Caco-2 (cell line): Measurements from ENCODE around the gene ECHDC1. TPM values are rescaled to one million over a fixed set of nuclear protein-coding genes. Genes with fewer than 3 reads are reported as not detected.

Experiments
- BruUV-seq: library from RNA; stranded (reverse); fragments of 400-500 nt; replicated peaks from 2 replicates; lab custom pipeline; 2021; lab: Mats Ljungman, UMichigan
- CTCF ChIA-PET: fragments of 300-600 bp; sonication (Branson Sonifier 250); formaldehyde crosslinking; loops from one replicate; lab custom pipeline; 2022; ENCODE audit warnings: antibody characterized with exemption; lab: Charles Lee
- POLR2A ChIA-PET: fragments of 300-600 bp; sonication (Branson Sonifier 250); formaldehyde crosslinking; loops from one replicate; lab custom pipeline; 2022; ENCODE audit warnings: antibody characterized with exemption; lab: Charles Lee
- DNase-seq, 2 experiments: peaks; one replicate each; pipeline versions ENCODE4 v3.0.0 to v3.0.0-alpha.2; 2020 to 2022
- H3K27me3 ChIP-seq: replicated peaks from 2 replicates; pipeline ENCODE4 v1.6.0; 2011; ENCODE audit warnings: low read length; ENCODE audit not compliant: control insufficient read depth, insufficient read depth
- H3K36me3 ChIP-seq: 2 replicates; pipeline ENCODE4 v1.5.1; 2011; ENCODE audit warnings: low read length; ENCODE audit not compliant: control insufficient read depth, insufficient read depth
- H3K4me1 ChIP-seq: fragments of 250-450 bp; sonication (Bioruptor Pico); 2 replicates; pipeline ENCODE4 v1.5.1; 2020; ENCODE audit warnings: mild to moderate bottlenecking
- H3K4me3 ChIP-seq: 2 replicates; pipeline ENCODE4 v1.5.1; 2011; ENCODE audit warnings: low read depth, mild to moderate bottlenecking, control low read depth, low read length
- H3K9me3 ChIP-seq: fragments of 250-450 bp; sonication (Bioruptor Pico); 2 replicates; pipeline ENCODE4 v1.5.1; 2020; ENCODE audit warnings: mild to moderate bottlenecking, moderate library complexity
- H3K27ac Mint-ChIP-seq: one replicate; pipeline ENCODE4 v1.8.0; 2022; ENCODE audit warnings: mixed read lengths; ENCODE audit not compliant: unreplicated experiment
- H3K27me3 Mint-ChIP-seq: one replicate; pipeline ENCODE4 v1.8.0; 2022; ENCODE audit warnings: mixed read lengths; ENCODE audit not compliant: insufficient read depth, unreplicated experiment
- H3K36me3 Mint-ChIP-seq: one replicate; pipeline ENCODE4 v1.8.0; 2022; ENCODE audit warnings: mild to moderate bottlenecking, mixed read lengths; ENCODE audit not compliant: insufficient read depth, unreplicated experiment
- H3K4me1 Mint-ChIP-seq: one replicate; pipeline ENCODE4 v1.8.0; 2022; ENCODE audit warnings: low read depth, mixed read lengths; ENCODE audit not compliant: unreplicated experiment
- H3K4me3 Mint-ChIP-seq: one replicate; pipeline ENCODE4 v1.8.0; 2022; ENCODE audit warnings: mild to moderate bottlenecking, moderate library complexity, mixed read lengths; ENCODE audit not compliant: unreplicated experiment
- H3K9me3 Mint-ChIP-seq: one replicate; pipeline ENCODE4 v1.8.0; 2022; ENCODE audit warnings: mixed read lengths; ENCODE audit not compliant: unreplicated experiment
- intact Hi-C: fragments of 100-400 bp; cut with micrococcal nuclease; formaldehyde crosslinking; loops from one replicate; pipeline ENCODE4 v1.10.0; 2022; ENCODE audit not compliant: unreplicated experiment
- total RNA-seq: library from RNA; stranded (reverse); gene quantifications from 2 replicates; pipeline ENCODE4 v1.2.3, GENCODE V29; 2022
- TF ChIP-seq, protein P1 (sequence below), 2 experiments: fragments of 200-600 bp in 1 of 2; IDR thresholded peaks; 1 replicate in 1 of 2; 2 replicates in 1 of 2; pipeline versions ENCODE4 v1.5.1 to v1.8.0; 2011 to 2022; ENCODE audit warnings: antibody characterized with exemption in 1 of 2, control low read depth in 1 of 2, inconsistent platforms in 1 of 2, low read depth in 1 of 2, low read length in 1 of 2, mild to moderate bottlenecking in 1 of 2, moderate library complexity in 1 of 2; ENCODE audit not compliant: insufficient read depth in 1 of 2, severe bottlenecking in 1 of 2, unreplicated experiment in 1 of 2

ECHDC1 gene
- total RNA-seq, 1 experiment from 2014 or later, result 77.5 TPM

DNA sequence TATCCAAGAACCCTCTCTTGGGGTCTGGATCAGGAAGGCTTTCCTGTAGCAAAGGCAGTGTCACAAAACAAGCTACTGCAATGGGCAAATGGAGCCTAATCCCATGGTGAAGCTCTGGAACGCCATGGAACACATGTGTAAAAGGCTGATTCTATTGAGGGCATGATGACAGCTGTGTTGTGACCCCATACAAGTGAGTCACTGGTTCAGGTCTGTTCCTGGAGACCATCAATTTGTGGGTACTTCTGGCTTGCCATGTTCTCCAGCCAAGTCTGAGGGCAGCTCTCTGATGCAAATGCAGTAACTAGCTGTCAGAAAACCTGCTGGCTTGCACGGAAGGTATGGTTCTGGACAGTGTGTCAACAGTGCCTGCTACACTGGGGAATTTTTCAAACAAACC lies 33.3 kb upstream of the ECHDC1 start:
- no peaks in the 10 kb centered on the region for H3K36me3 Mint-ChIP-seq
- POLR2A ChIA-PET, result no interaction called here
- Histone ChIP-seq H3K36me3 (no peaks in the 10 kb centered on the region), H3K4me1 (no peaks in the 10 kb centered on the region), H3K9me3 (no peaks in the 10 kb centered on the region), H3K4me3 (no peak overlapping the region), H3K27me3 (no peaks in the 10 kb centered on the region)
- no peak for DNase-seq
- intact Hi-C loops, result no loop called here
- H3K27ac Mint-ChIP-seq, result no peak overlapping the region
- H3K27me3 Mint-ChIP-seq, result no peaks in the 10 kb centered on the region
- no peak overlapping the region for H3K4me3 Mint-ChIP-seq
- H3K9me3 Mint-ChIP-seq, result no peaks in the 10 kb centered on the region
- BruUV-seq, result no TSS peak
- H3K4me1 Mint-ChIP-seq, result no peaks in the 10 kb centered on the region
- TF ChIP-seq, protein P1, sequence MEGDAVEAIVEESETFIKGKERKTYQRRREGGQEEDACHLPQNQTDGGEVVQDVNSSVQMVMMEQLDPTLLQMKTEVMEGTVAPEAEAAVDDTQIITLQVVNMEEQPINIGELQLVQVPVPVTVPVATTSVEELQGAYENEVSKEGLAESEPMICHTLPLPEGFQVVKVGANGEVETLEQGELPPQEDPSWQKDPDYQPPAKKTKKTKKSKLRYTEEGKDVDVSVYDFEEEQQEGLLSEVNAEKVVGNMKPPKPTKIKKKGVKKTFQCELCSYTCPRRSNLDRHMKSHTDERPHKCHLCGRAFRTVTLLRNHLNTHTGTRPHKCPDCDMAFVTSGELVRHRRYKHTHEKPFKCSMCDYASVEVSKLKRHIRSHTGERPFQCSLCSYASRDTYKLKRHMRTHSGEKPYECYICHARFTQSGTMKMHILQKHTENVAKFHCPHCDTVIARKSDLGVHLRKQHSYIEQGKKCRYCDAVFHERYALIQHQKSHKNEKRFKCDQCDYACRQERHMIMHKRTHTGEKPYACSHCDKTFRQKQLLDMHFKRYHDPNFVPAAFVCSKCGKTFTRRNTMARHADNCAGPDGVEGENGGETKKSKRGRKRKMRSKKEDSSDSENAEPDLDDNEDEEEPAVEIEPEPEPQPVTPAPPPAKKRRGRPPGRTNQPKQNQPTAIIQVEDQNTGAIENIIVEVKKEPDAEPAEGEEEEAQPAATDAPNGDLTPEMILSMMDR (IDR thresholded peaks at IDR 0.05; ENCODE audit: insufficient read depth in 1 of 2, low read depth in 1 of 2, low read length in 1 of 2, severe bottlenecking in 1 of 2, unreplicated experiment in 1 of 2), result no peak
- CTCF ChIA-PET, result no interaction called here

DNA sequence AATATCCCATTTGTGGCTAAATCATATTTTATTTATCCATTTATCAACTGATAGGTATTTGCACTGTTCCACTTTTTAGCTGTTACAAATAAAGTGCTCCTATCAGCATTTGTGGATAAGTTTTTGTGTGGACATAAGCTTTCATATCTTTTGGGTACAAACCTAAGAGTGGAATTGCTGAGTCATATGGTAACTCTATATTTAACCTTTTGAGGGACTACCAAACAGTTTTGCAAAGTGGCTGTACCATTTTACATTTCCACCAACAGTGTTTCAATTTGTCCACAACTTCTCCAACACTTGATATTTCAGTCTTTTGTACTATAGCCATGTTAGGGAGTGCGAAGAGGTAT lies 23.6 kb upstream of the ECHDC1 start:
- no peaks in the 10 kb centered on the region for H3K4me1 ChIP-seq
- intact Hi-C loops, result no loop called here
- BruUV-seq, result no TSS peak
- peaks cover 10% of the 10 kb centered on the region for H3K9me3 Mint-ChIP-seq
- H3K27me3 ChIP-seq, result no peaks in the 10 kb centered on the region
- ChIA-PET CTCF (no interaction called here), POLR2A (no interaction called here)
- H3K36me3 ChIP-seq, result no peaks in the 10 kb centered on the region
- no peaks in the 10 kb centered on the region for H3K27me3 Mint-ChIP-seq
- 0 out of 2 replicates have a peak, but pooled peaks cover 5% of the 10 kb centered on the region for H3K9me3 ChIP-seq
- no peak for DNase-seq
- TF ChIP-seq, protein P1 (IDR thresholded peaks at IDR 0.05; ENCODE audit: insufficient read depth in 1 of 2, low read depth in 1 of 2, low read length in 1 of 2, severe bottlenecking in 1 of 2, unreplicated experiment in 1 of 2), result no peak
- no peak overlapping the region for H3K27ac Mint-ChIP-seq
- no peaks in the 10 kb centered on the region for H3K4me1 Mint-ChIP-seq
- no peak overlapping the region for H3K4me3 Mint-ChIP-seq
- no peak overlapping the region for H3K4me3 ChIP-seq
- peaks cover 10% of the 10 kb centered on the region for H3K36me3 Mint-ChIP-seq

DNA sequence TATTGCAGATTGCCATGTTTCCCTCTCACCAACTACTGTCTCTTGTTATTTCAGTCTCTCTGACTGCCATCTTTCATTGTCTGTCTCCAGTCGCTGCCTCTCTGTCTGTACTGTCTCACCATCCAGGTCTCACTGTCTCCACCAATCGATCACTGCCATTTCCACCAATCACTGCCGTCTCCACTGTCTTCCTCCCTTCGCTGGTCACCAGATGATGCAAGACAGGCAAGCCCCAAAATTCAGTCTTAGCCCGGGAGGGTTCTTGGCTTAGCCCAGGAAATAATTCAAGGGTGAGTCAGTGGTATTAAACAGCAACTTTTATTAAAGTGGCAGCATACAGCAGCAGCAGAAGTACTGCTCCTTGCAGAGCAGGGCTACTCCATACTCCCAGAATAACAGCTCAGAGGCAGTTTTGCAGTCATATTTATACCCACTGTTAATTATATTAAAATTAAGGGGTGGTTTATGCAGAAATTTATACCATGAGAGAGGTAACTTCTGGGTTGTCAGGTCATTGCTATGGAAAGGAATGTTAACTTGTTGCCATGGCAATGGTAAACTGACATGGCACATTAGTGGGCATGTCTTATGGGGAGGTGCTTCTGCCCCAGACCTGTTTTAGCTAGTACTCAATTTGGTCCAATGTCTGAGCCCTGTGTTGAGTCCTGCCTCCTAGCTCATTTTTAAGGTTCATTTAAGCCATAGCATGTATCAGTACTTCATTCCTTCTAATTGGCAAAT lies 23.0 kb upstream of the ECHDC1 start:
- Histone ChIP-seq H3K36me3 (no peaks in the 10 kb centered on the region), H3K9me3 (0 out of 2 replicates have a peak, but pooled peaks cover 5% of the 10 kb centered on the region), H3K4me3 (no peak overlapping the region), H3K27me3 (no peaks in the 10 kb centered on the region), H3K4me1 (no peaks in the 10 kb centered on the region)
- Mint-ChIP-seq H3K27ac (no peak overlapping the region), H3K9me3 (peaks cover 10% of the 10 kb centered on the region), H3K4me3 (no peak overlapping the region), H3K36me3 (peaks cover 10% of the 10 kb centered on the region), H3K27me3 (no peaks in the 10 kb centered on the region), H3K4me1 (no peaks in the 10 kb centered on the region)
- intact Hi-C loops, result no loop called here
- DNase-seq, result no peak
- TF ChIP-seq, protein P1 (IDR thresholded peaks at IDR 0.05; ENCODE audit: insufficient read depth in 1 of 2, low read depth in 1 of 2, low read length in 1 of 2, severe bottlenecking in 1 of 2, unreplicated experiment in 1 of 2), result no peak
- POLR2A ChIA-PET, result no interaction called here
- CTCF ChIA-PET, result no interaction called here
- BruUV-seq, result no TSS peak
